ENCODE measurements around the gene ARRDC4. TPM values are rescaled to one million over a fixed set of nuclear protein-coding genes. Genes with fewer than 3 reads are reported as not detected.

The ARRDC4 gene
- total RNA-seq, 1 donor from 2014 or later = 10.4 TPM

DNA sequence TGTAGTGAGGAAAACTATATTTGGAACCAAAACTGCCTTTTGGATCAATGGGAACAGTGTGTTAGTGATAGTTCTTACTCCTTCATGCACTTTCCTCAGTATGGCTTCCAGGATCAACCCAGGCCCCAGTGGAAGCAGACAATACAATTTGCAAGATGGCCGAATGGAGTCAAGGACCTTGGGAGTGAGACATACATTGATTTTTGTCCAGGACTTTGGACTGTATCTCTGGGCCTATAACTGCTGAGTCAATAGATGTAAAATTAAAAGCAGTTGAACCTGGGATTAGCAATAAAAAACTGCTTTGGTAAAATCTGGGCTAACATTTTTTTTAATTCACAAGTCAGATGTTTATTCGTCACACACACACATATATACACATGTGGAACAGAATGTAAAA is 1.8 kb downstream of the ARRDC4 start:
- Histone ChIP-seq H3K4me3 (ENCODE audit: low read length in 3 of 3) (peak overlapping the region in 2 of 3 donors; percentile 79 to 85), H3K36me3 (ENCODE audit: control insufficient read depth in 3 of 3, insufficient read depth in 3 of 3, low read length in 3 of 3) (peaks cover 2 to 9% (median 8%) of the 10 kb centered on the region in 3 donors), H3K9ac (ENCODE audit: low read depth in 1 of 3, low read length in 3 of 3) (no peak overlapping the region), H3K27ac (ENCODE audit: low read depth, low read length) (no peak overlapping the region), H3K9me3 (ENCODE audit: control insufficient read depth in 3 of 3, low read length in 3 of 3) (no peaks in the 10 kb centered on the region), H3K27me3 (ENCODE audit: control insufficient read depth in 3 of 3, insufficient read depth in 3 of 3, low read length in 3 of 3) (no peaks in the 10 kb centered on the region), H3K4me1 (ENCODE audit: control insufficient read depth in 3 of 3, insufficient read depth in 3 of 3, low read length in 3 of 3) (peaks cover 16 to 32% (median 31%) of the 10 kb centered on the region in 3 donors)

- H3K9me3 ChIP-seq (ENCODE audit: control insufficient read depth in 3 of 3, low read length in 3 of 3) = no peaks in the 10 kb centered on the region
- no peak overlapping the region for H3K27ac ChIP-seq (ENCODE audit: low read depth, low read length)
- H3K36me3 ChIP-seq (ENCODE audit: control insufficient read depth in 3 of 3, insufficient read depth in 3 of 3, low read length in 3 of 3) = peaks cover 2 to 14% (median 9%) of the 10 kb centered on the region in 3 donors
- no peak overlapping the region for H3K9ac ChIP-seq (ENCODE audit: low read depth in 1 of 3, low read length in 3 of 3)
- H3K4me1 ChIP-seq (ENCODE audit: control insufficient read depth in 3 of 3, insufficient read depth in 3 of 3, low read length in 3 of 3) = peaks cover 16 to 35% (median 31%) of the 10 kb centered on the region in 3 donors
- no peak overlapping the region for H3K4me3 ChIP-seq (ENCODE audit: low read length in 3 of 3)
- H3K27me3 ChIP-seq (ENCODE audit: control insufficient read depth in 3 of 3, insufficient read depth in 3 of 3, low read length in 3 of 3) = no peaks in the 10 kb centered on the region
Measured at GRCh38 chr15:97963779-97964178, 3.3 kb downstream of the ARRDC4 start.

- Histone ChIP-seq H3K4me3 (ENCODE audit: low read length in 3 of 3) (no peak overlapping the region), H3K4me1 (ENCODE audit: control insufficient read depth in 3 of 3, insufficient read depth in 3 of 3, low read length in 3 of 3) (peaks cover 14 to 33% (median 26%) of the 10 kb centered on the region in 3 donors), H3K27ac (ENCODE audit: low read depth, low read length) (no peak overlapping the region), H3K9ac (ENCODE audit: low read depth in 1 of 3, low read length in 3 of 3) (no peak overlapping the region), H3K27me3 (ENCODE audit: control insufficient read depth in 3 of 3, insufficient read depth in 3 of 3, low read length in 3 of 3) (no peaks in the 10 kb centered on the region), H3K36me3 (ENCODE audit: control insufficient read depth in 3 of 3, insufficient read depth in 3 of 3, low read length in 3 of 3) (peaks cover 20 to 38% (median 30%) of the 10 kb centered on the region in 3 donors), H3K9me3 (ENCODE audit: control insufficient read depth in 3 of 3, low read length in 3 of 3) (no peaks in the 10 kb centered on the region)
Measured at GRCh38 chr15:97966246-97966645, 5.7 kb downstream of the ARRDC4 start.

GRCh38 chr15:97966924-97967620 is 6.6 kb downstream of the ARRDC4 start:
- no peaks in the 10 kb centered on the region for H3K27me3 ChIP-seq (ENCODE audit: control insufficient read depth in 3 of 3, insufficient read depth in 3 of 3, low read length in 3 of 3)
- H3K27ac ChIP-seq (ENCODE audit: low read depth, low read length) = no peak overlapping the region
- H3K4me1 ChIP-seq (ENCODE audit: control insufficient read depth in 3 of 3, insufficient read depth in 3 of 3, low read length in 3 of 3) = peaks cover 6 to 28% (median 18%) of the 10 kb centered on the region in 3 donors
- no peaks in the 10 kb centered on the region for H3K9me3 ChIP-seq (ENCODE audit: control insufficient read depth in 3 of 3, low read length in 3 of 3)
- peaks cover 26 to 46% (median 38%) of the 10 kb centered on the region in 3 donors for H3K36me3 ChIP-seq (ENCODE audit: control insufficient read depth in 3 of 3, insufficient read depth in 3 of 3, low read length in 3 of 3)
- H3K4me3 ChIP-seq (ENCODE audit: low read length in 3 of 3) = no peak overlapping the region
- H3K9ac ChIP-seq (ENCODE audit: low read depth in 1 of 3, low read length in 3 of 3) = no peak overlapping the region

DNA sequence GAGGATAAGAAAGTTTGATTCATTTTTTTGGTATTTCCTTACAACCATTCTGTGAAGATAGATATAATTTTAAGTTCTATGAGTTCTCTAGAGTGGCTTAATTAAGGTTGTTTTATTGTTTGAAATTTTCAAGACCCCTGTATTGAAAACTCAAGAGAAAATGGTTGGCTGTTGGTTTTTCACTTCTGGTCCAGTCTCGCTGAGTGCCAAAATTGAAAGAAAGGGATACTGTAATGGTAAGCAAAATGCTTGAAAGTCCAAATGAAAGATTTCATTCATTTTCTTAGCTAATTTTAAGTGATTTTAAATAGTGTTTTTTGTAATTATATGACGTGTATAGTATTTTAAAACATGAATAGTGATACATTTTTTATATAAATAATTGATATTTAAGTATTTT is 7.4 kb downstream of the ARRDC4 start:
- Histone ChIP-seq H3K27me3 (ENCODE audit: control insufficient read depth in 3 of 3, insufficient read depth in 3 of 3, low read length in 3 of 3) (no peaks in the 10 kb centered on the region), H3K4me1 (ENCODE audit: control insufficient read depth in 3 of 3, insufficient read depth in 3 of 3, low read length in 3 of 3) (peaks cover under 1 to 26% (median 15%) of the 10 kb centered on the region in 3 donors), H3K4me3 (ENCODE audit: low read length in 3 of 3) (no peak overlapping the region), H3K9me3 (ENCODE audit: control insufficient read depth in 3 of 3, low read length in 3 of 3) (no peaks in the 10 kb centered on the region), H3K27ac (ENCODE audit: low read depth, low read length) (no peak overlapping the region), H3K36me3 (ENCODE audit: control insufficient read depth in 3 of 3, insufficient read depth in 3 of 3, low read length in 3 of 3) (peaks cover 30 to 54% (median 46%) of the 10 kb centered on the region in 3 donors), H3K9ac (ENCODE audit: low read depth in 1 of 3, low read length in 3 of 3) (no peak overlapping the region)

DNA sequence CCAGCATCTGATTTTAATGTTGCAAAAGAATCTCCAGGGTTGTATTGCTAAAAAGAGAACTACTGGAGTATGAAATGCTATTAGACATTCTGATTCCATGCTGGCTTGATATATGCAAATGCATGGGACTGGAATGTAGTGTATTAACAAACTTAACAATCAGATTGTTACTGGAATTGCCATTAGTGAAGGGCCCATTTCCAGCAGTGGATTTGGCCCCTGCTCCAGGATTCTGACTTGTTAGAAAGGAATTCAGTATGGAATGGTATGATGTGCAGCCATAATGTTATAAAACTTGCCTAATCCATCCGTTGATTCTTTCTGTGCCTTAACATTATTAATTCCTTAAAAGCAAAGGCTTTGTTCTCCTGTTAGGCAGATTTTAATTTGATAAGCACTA is 7.9 kb downstream of the ARRDC4 start:
- H3K27ac ChIP-seq (ENCODE audit: low read depth, low read length) = no peak overlapping the region
- H3K4me1 ChIP-seq (ENCODE audit: control insufficient read depth in 3 of 3, insufficient read depth in 3 of 3, low read length in 3 of 3) = peaks cover 0 to 21% (median 13%) of the 10 kb centered on the region in 3 donors
- no peak overlapping the region for H3K4me3 ChIP-seq (ENCODE audit: low read length in 3 of 3)
- no peak overlapping the region for H3K9ac ChIP-seq (ENCODE audit: low read depth in 1 of 3, low read length in 3 of 3)
- H3K27me3 ChIP-seq (ENCODE audit: control insufficient read depth in 3 of 3, insufficient read depth in 3 of 3, low read length in 3 of 3) = no peaks in the 10 kb centered on the region
- H3K36me3 ChIP-seq (ENCODE audit: control insufficient read depth in 3 of 3, insufficient read depth in 3 of 3, low read length in 3 of 3) = peaks cover 30 to 54% (median 50%) of the 10 kb centered on the region in 3 donors
- no peaks in the 10 kb centered on the region for H3K9me3 ChIP-seq (ENCODE audit: control insufficient read depth in 3 of 3, low read length in 3 of 3)

DNA sequence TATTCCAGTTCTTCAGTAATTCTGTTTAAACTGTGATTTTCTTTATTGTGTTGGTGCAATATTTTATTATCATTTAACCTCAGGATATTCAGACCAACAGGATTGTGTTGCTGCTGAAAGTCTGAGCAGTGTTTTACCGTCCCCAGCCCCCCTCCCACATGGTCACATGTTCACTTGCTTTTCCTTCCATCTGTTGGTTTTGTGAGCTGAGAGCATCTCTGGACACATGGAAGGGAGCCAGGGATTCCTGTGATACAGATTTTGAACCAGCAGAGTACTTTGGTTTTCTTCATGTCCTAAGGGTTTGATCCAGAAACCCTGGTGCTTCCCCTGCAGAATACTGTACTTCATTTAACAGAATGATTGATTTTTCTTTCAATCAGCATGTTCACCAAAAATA is 11.9 kb downstream of the ARRDC4 start:
- H3K27ac ChIP-seq (ENCODE audit: low read depth, low read length) = no peak overlapping the region
- no peaks in the 10 kb centered on the region for H3K27me3 ChIP-seq (ENCODE audit: control insufficient read depth in 3 of 3, insufficient read depth in 3 of 3, low read length in 3 of 3)
- H3K4me1 ChIP-seq (ENCODE audit: control insufficient read depth in 3 of 3, insufficient read depth in 3 of 3, low read length in 3 of 3) = peaks cover 0 to 3% (median 0%) of the 10 kb centered on the region in 3 donors
- H3K9ac ChIP-seq (ENCODE audit: low read depth in 1 of 3, low read length in 3 of 3) = no peak overlapping the region
- no peaks in the 10 kb centered on the region for H3K9me3 ChIP-seq (ENCODE audit: control insufficient read depth in 3 of 3, low read length in 3 of 3)
- H3K4me3 ChIP-seq (ENCODE audit: low read length in 3 of 3) = no peak overlapping the region
- peaks cover 28 to 46% (median 40%) of the 10 kb centered on the region in 3 donors for H3K36me3 ChIP-seq (ENCODE audit: control insufficient read depth in 3 of 3, insufficient read depth in 3 of 3, low read length in 3 of 3)

GRCh38 chr15:97976129-97976528 is 15.6 kb downstream of the ARRDC4 start:
- Histone ChIP-seq H3K4me3 (ENCODE audit: low read length in 3 of 3) (no peak overlapping the region), H3K4me1 (ENCODE audit: control insufficient read depth in 3 of 3, insufficient read depth in 3 of 3, low read length in 3 of 3) (no peaks in the 10 kb centered on the region), H3K27ac (ENCODE audit: low read depth, low read length) (no peak overlapping the region), H3K9me3 (ENCODE audit: control insufficient read depth in 3 of 3, low read length in 3 of 3) (no peaks in the 10 kb centered on the region), H3K36me3 (ENCODE audit: control insufficient read depth in 3 of 3, insufficient read depth in 3 of 3, low read length in 3 of 3) (peaks cover 11 to 21% (median 17%) of the 10 kb centered on the region in 3 donors), H3K9ac (ENCODE audit: low read depth in 1 of 3, low read length in 3 of 3) (no peak overlapping the region), H3K27me3 (ENCODE audit: control insufficient read depth in 3 of 3, insufficient read depth in 3 of 3, low read length in 3 of 3) (no peaks in the 10 kb centered on the region)

DNA sequence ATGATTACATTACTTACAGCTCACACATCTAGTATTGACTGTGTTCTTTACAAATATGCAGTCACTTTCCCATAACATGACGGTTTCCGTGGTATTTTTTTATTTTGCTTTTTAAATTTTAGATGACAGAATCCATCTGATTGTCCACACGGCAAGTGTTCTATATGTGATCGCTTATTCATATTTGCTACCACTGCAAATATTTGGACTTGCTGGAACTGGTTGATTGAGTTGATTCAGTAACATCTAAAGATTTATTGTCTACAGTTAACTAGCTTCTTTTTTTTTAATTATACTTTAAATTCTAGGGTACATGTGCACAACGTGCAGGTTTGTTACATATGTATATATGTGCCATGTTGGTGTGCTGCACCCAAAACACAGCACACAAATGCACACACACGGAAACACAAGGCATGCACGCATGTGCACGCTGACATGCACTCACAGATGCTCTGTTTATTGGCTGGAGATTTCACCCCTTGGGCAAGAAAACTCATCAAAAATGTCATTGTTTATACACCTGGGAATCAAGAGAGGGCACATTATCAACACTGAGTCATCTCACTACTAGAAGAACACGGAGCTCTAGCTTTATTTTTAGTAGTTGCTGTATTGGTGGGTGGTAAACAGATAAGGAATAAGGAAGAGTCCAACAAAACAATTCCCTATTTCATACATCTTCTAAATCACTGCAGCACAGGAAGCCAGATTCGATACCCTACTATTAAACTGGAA is 16.4 kb downstream of the ARRDC4 start:
- Histone ChIP-seq H3K4me1 (ENCODE audit: control insufficient read depth in 3 of 3, insufficient read depth in 3 of 3, low read length in 3 of 3) (no peaks in the 10 kb centered on the region), H3K4me3 (ENCODE audit: low read length in 3 of 3) (no peak overlapping the region), H3K27ac (ENCODE audit: low read depth, low read length) (no peak overlapping the region), H3K27me3 (ENCODE audit: control insufficient read depth in 3 of 3, insufficient read depth in 3 of 3, low read length in 3 of 3) (no peaks in the 10 kb centered on the region), H3K9me3 (ENCODE audit: control insufficient read depth in 3 of 3, low read length in 3 of 3) (no peaks in the 10 kb centered on the region), H3K36me3 (ENCODE audit: control insufficient read depth in 3 of 3, insufficient read depth in 3 of 3, low read length in 3 of 3) (peaks cover 5 to 13% (median 9%) of the 10 kb centered on the region in 3 donors), H3K9ac (ENCODE audit: low read depth in 1 of 3, low read length in 3 of 3) (no peak overlapping the region)

DNA sequence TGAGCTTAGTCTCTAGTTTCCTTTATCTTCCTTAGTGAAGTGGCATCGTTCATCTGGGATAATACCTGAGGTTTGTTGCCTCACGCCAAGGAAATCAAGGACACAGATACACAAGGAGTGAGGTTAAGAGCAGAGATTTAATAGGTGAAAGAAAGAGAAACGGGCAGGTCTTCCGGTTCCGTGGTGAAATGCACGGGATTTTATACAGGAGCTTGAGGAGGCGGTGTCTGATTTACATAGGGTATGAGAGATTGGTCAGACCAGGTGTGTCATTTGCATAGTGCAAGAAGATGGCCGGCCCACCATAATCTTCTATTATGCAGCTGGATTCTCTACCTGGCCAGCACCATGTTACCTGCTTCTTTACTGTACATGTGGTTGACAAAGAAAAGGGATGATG is 17.2 kb downstream of the ARRDC4 start:
- H3K4me1 ChIP-seq (ENCODE audit: control insufficient read depth in 3 of 3, insufficient read depth in 3 of 3, low read length in 3 of 3) = no peaks in the 10 kb centered on the region
- H3K36me3 ChIP-seq (ENCODE audit: control insufficient read depth in 3 of 3, insufficient read depth in 3 of 3, low read length in 3 of 3) = peaks cover 0 to 5% (median 1%) of the 10 kb centered on the region in 3 donors
- H3K9me3 ChIP-seq (ENCODE audit: control insufficient read depth in 3 of 3, low read length in 3 of 3) = no peaks in the 10 kb centered on the region
- H3K27me3 ChIP-seq (ENCODE audit: control insufficient read depth in 3 of 3, insufficient read depth in 3 of 3, low read length in 3 of 3) = no peaks in the 10 kb centered on the region
- H3K4me3 ChIP-seq (ENCODE audit: low read length in 3 of 3) = no peak overlapping the region
- no peak overlapping the region for H3K9ac ChIP-seq (ENCODE audit: low read depth in 1 of 3, low read length in 3 of 3)
- H3K27ac ChIP-seq (ENCODE audit: low read depth, low read length) = no peak overlapping the region

Data from skeletal muscle tissue (tissue), 4 donors.